GM12878 (cell line): ENCODE measurements around the gene RNFT2. TPM values are rescaled to one million over a fixed set of nuclear protein-coding genes. Genes with fewer than 3 reads are reported as not detected.

Experiments
- ATAC-seq: fragments of 200-7000 bp; cut with Tn5 transposase; 3 replicates; pipeline ENCODE4 v1.9.1; 2020; ENCODE audit warnings: mild to moderate bottlenecking, moderate library complexity
- BruUV-seq: library from RNA; stranded (reverse); fragments of 400-500 nt; replicated peaks from 2 replicates; lab custom pipeline; 2021; lab: Mats Ljungman, UMichigan
- CTCF ChIA-PET: fragments of 300-600 bp; sonication (Branson Sonifier 250); formaldehyde crosslinking; extraction: SDS; loops from one replicate; lab custom pipeline; 2021; ENCODE audit warnings: inconsistent platforms; lab: Yijun Ruan, JAX
- POLR2A ChIA-PET: fragments of 350-600 bp; formaldehyde crosslinking; extraction: SDS; loops from one replicate; lab custom pipeline; 2021; ENCODE audit warnings: inconsistent platforms; lab: Charles Lee
- RAD21 ChIA-PET: fragments of 300-600 bp; sonication (Branson Sonifier 250); formaldehyde crosslinking; loops from one replicate; lab custom pipeline; 2023; ENCODE audit warnings: antibody characterized with exemption; ENCODE audit not compliant: unreplicated experiment; lab: Charles Lee
- SMC1A ChIA-PET: fragments of 300-600 bp; sonication (Branson Sonifier 250); formaldehyde crosslinking; loops from one replicate; lab custom pipeline; 2023; ENCODE audit not compliant: unreplicated experiment, uncharacterized antibody; lab: Charles Lee
- DNase-seq: peaks from one replicate; pipeline ENCODE4 v3.0.0-alpha.2; 2011; ENCODE audit warnings: low read depth, low spot score
- FAIRE-seq: peaks from 3 replicates; lab custom pipeline; 2011; peaks lifted over from hg19 to GRCh38; lab: Jason Lieb, UNC
- H2AFZ ChIP-seq: 2 replicates; pipeline ENCODE4 v1.6.0; 2011; ENCODE audit warnings: low read depth, low read length, control low read depth; ENCODE audit not compliant: control insufficient read depth
- H3K27ac ChIP-seq: 2 replicates; pipeline ENCODE4 v1.5.1; 2011; ENCODE audit warnings: control low read depth; ENCODE audit not compliant: control insufficient read depth, insufficient read depth
- H3K27me3 ChIP-seq, 2 experiments: replicated peaks in 1 of 2; 2 replicates each; pipeline versions ENCODE4 v1.6.0 to v1.6.1; 2011; ENCODE audit warnings: low read length in 1 of 2; ENCODE audit not compliant: control insufficient read depth in 2 of 2, insufficient read depth in 2 of 2
- H3K36me3 ChIP-seq, 2 experiments: 2 replicates each; pipeline ENCODE4 v1.5.1; 2011; ENCODE audit warnings: low read length in 1 of 2; ENCODE audit not compliant: control insufficient read depth in 2 of 2, insufficient read depth in 2 of 2
- H3K4me1 ChIP-seq: 2 replicates; pipeline ENCODE4 v1.6.1; 2011; ENCODE audit warnings: mild to moderate bottlenecking, low read length, moderate library complexity, mixed read lengths; ENCODE audit not compliant: control insufficient read depth, insufficient read depth
- H3K4me2 ChIP-seq: 2 replicates; pipeline ENCODE4 v1.6.0; 2011; ENCODE audit warnings: control low read depth; ENCODE audit not compliant: control insufficient read depth, insufficient read depth
- H3K4me3 ChIP-seq: fragments of 200-600 bp; sonication (generic); 2 replicates; pipeline ENCODE4 v1.5.1; 2016
- H3K79me2 ChIP-seq: 2 replicates; pipeline ENCODE4 v1.6.0; 2011; ENCODE audit warnings: low read length; ENCODE audit not compliant: control insufficient read depth, insufficient read depth
- H3K9ac ChIP-seq: 2 replicates; pipeline ENCODE4 v1.8.0; 2011; ENCODE audit warnings: low read length, control low read depth, mixed read lengths; ENCODE audit not compliant: control insufficient read depth, insufficient read depth
- H3K9me3 ChIP-seq: replicated peaks from 3 replicates; pipeline ENCODE4 v1.5.1; 2011; ENCODE audit warnings: mild to moderate bottlenecking, low read length; ENCODE audit not compliant: control insufficient read depth, insufficient read depth
- H4K20me1 ChIP-seq: 2 replicates; pipeline ENCODE4 v1.6.0; 2011; ENCODE audit not compliant: control insufficient read depth, insufficient read depth
- ASH2L ChIP-seq: fragments of 300-600, 200-600 bp; sonication (generic); IDR thresholded peaks from 2 replicates; pipeline ENCODE4 v1.6.1; 2017; ENCODE audit warnings: low read depth, mild to moderate bottlenecking, borderline replicate concordance
- CHD1 ChIP-seq: IDR thresholded peaks from 2 replicates; pipeline ENCODE4 v1.6.1; 2012; ENCODE audit warnings: low read depth, low read length, improper control_type of control experiment
- CREM ChIP-seq: IDR thresholded peaks from 2 replicates; pipeline ENCODE4 v1.6.1; 2014; ENCODE audit warnings: antibody characterized with exemption, low read depth
- JUNB ChIP-seq: IDR thresholded peaks from 2 replicates; pipeline ENCODE4 v1.6.1; 2016; ENCODE audit warnings: antibody characterized with exemption, mild to moderate bottlenecking
- KDM1A ChIP-seq: fragments of 200-600 bp; sonication (generic); IDR thresholded peaks from 2 replicates; pipeline ENCODE4 v1.6.1; 2016; ENCODE audit warnings: borderline replicate concordance
- PKNOX1 ChIP-seq: fragments of 450-650 bp; IDR thresholded peaks from 2 replicates; pipeline ENCODE4 v1.6.1; 2016; ENCODE audit warnings: mild to moderate bottlenecking
- RAD21 ChIP-seq: IDR thresholded peaks from 2 replicates; pipeline ENCODE4 v1.6.1; 2011; ENCODE audit warnings: mild to moderate bottlenecking, low read depth, low read length, moderate library complexity; ENCODE audit not compliant: insufficient read depth
- RUNX3 ChIP-seq: IDR thresholded peaks from 2 replicates; pipeline ENCODE4 v1.6.1; 2012; ENCODE audit warnings: low read length, inconsistent platforms
- SP1 ChIP-seq: IDR thresholded peaks from one replicate; pipeline ENCODE4 v1.6.1; 2011; ENCODE audit warnings: low read depth, low read length
- WGBS: methylation state at CpG from one replicate; pipeline ENCODE4 v1.1.6; 2016; ENCODE audit warnings: low lambda C conversion rate; ENCODE audit not compliant: insufficient replicate concordance, insufficient coverage; ENCODE audit errors: missing lambda C conversion rate; 5-methylcytosine and 5-hydroxymethylcytosine counted together
- in situ Hi-C: fragments of 300-500 bp; cut with MboI; formaldehyde crosslinking; loops from 9 replicates; pipeline ENCODE4 v1.14.3; 2018; ENCODE audit warnings: mixed read lengths
- intact Hi-C: fragments of 100-400 bp; cut with micrococcal nuclease; formaldehyde crosslinking; loops from one replicate; pipeline ENCODE4 v1.14.2; 2022; ENCODE audit not compliant: unreplicated experiment
- polyA plus RNA-seq, 11 experiments: library from polyadenylated mRNA; depleted of rRNA in 4 of 11; unstranded in 6 of 11; stranded (reverse) in 5 of 11; fragments of >200 nt; fragmentation: Nextera tagmentation in 4 of 11; fragmentation: Illumina TruSeq in 1 of 11; extraction: Ambion mirVana in 4 of 11; extraction: Trizol in 1 of 11; gene quantifications; 1 replicate in 1 of 11; 2 replicates in 10 of 11; pipeline versions ENCODE4 v1.2.1 to v1.2.3, GENCODE V29; 2011 to 2016; ENCODE audit warnings: inconsistent platforms in 2 of 11, missing spikeins in 2 of 11, low read depth in 1 of 11
- total RNA-seq, 4 experiments: library from RNA; depleted of rRNA in 3 of 4; stranded (reverse); fragments of >200 nt in 3 of 4; fragmentation: Illumina TruSeq in 1 of 4; extraction: Trizol in 1 of 4; gene quantifications; 2 replicates each; pipeline versions ENCODE4 v1.2.1 to v1.2.3, GENCODE V29; 2013 to 2021

The RNFT2 gene
- total and polyA plus RNA-seq, 10 of the 15 experiments (the other 5 are each of a cell fraction or from before 2014, with no cell fraction given): 2.5 to 17.3 (median 9.7) TPM

DNA sequence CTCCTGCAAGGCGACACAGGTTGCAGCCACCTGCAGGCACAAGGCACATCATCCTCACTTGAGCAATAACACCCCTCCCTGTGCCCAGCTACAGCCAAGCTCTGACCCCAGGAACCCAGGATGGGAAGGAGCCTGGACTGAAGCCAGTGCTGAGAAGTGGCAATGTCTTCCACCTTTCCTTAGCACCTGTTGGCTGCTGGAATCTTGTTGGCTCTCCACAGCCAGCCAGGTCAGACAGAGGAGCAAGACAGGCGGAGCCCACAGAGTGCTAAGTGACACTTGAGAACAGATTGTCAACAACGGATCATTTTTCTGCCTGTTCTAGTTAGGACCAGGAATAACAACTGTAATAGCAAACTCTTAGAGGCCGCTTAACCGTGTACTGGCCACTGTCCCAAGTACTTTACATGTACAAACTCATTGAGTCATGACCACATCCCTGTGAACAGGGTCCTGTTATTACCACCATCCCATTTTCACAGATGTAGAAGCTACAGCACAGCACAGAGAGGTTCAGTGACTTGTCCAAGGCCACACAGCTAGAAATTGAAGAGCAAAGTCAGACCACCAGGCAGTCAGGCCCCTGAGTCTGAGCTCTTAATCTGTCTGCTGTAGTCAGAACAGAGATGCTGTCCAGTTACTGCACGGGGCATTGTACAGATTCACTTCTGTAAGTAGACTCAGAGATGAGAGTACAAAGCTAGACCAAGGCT is 45.6 kb downstream of the RNFT2 start:
- no TSS peak for BruUV-seq
- no peak for ATAC-seq
- in situ Hi-C loops: no loop called here
- TF ChIP-seq PKNOX1 (no peak), JUNB (no peak), RUNX3 (no peak), RAD21 (no peak), CHD1 (no peak), SP1 (no peak), KDM1A (no peak), CREM (no peak), ASH2L (no peak)
- RAD21 ChIA-PET: no interaction called here
- no peaks in the 10 kb centered on the region for H3K4me1 ChIP-seq
- no peaks in the 10 kb centered on the region for H3K79me2 ChIP-seq
- H3K9me3 ChIP-seq: no peaks in the 10 kb centered on the region
- H3K27me3 ChIP-seq: no peaks in the 10 kb centered on the region
- no peak overlapping the region for H3K27ac ChIP-seq
- H3K4me2 ChIP-seq: no peak overlapping the region
- intact Hi-C loops: no loop called here
- no peak for DNase-seq
- no peak for FAIRE-seq
- H3K9ac ChIP-seq: no peak overlapping the region
- CTCF ChIA-PET: no interaction called here
- POLR2A ChIA-PET: no interaction called here
- H2AFZ ChIP-seq: no peak overlapping the region
- 98% methylated on average over 6 of the region's 6 CpGs for WGBS
- peaks cover 4 to 9% of the 10 kb centered on the region in 2 experiments; a peak in 3 of 4 replicates for H3K36me3 ChIP-seq
- SMC1A ChIA-PET: no interaction called here
- H4K20me1 ChIP-seq: no peaks in the 10 kb centered on the region
- no peak overlapping the region for H3K4me3 ChIP-seq
